Muscle of arm (tissue), 14 donors: Measurements from ENCODE around the gene SKI. TPM values are rescaled to one million over a fixed set of nuclear protein-coding genes. Genes with fewer than 3 reads are reported as not detected.

Experiments
- DNase-seq: peaks from one replicate; pipeline ENCODE4 v3.0.0-alpha.2; 2013
- long read RNA-seq, 11 donors: transcript quantifications; one replicate each; lab custom pipeline, GENCODE V29; 2026
- polyA plus RNA-seq, 12 donors: library from polyadenylated mRNA; unstranded; fragments of 120-200 nt; gene quantifications; one replicate each; pipeline ENCODE4 v1.2.1, GENCODE V29; 2013; ENCODE audit not compliant: insufficient read length in 12 of 12

The SKI gene
- polyA plus RNA-seq = 10 to 100 TPM in 11 of 12 donors, not detected in 1; 44.3 to 88.0 (median 55.0) TPM
- long read RNA-seq, donor 1, full-length matches to known transcripts = 1 of 36 reads
- long read RNA-seq, donor 1, partial matches to known transcripts = 35 of 36 reads
- long read RNA-seq, donor 1, other reads (novel, unspliced or antisense) = 0 of 36 reads
- long read RNA-seq, donor 2, full-length matches to known transcripts = 1 of 1 reads
- long read RNA-seq, donor 2, partial matches to known transcripts = 0 of 1 reads
- long read RNA-seq, donor 2, other reads (novel, unspliced or antisense) = 0 of 1 reads
- long read RNA-seq, donor 3, full-length matches to known transcripts = 4 of 4 reads
- long read RNA-seq, donor 3, partial matches to known transcripts = 0 of 4 reads
- long read RNA-seq, donor 3, other reads (novel, unspliced or antisense) = 0 of 4 reads
- long read RNA-seq, donor 4, full-length matches to known transcripts = 2 of 7 reads
- long read RNA-seq, donor 4, partial matches to known transcripts = 5 of 7 reads
- long read RNA-seq, donor 4, other reads (novel, unspliced or antisense) = 0 of 7 reads
- long read RNA-seq, donor 5, full-length matches to known transcripts = 3 of 10 reads
- long read RNA-seq, donor 5, partial matches to known transcripts = 7 of 10 reads
- long read RNA-seq, donor 5, other reads (novel, unspliced or antisense) = 0 of 10 reads
- long read RNA-seq, donor 6, full-length matches to known transcripts = 2 of 9 reads
- long read RNA-seq, donor 6, partial matches to known transcripts = 7 of 9 reads
- long read RNA-seq, donor 6, other reads (novel, unspliced or antisense) = 0 of 9 reads
- long read RNA-seq, donor 7, full-length matches to known transcripts = 1 of 1 reads
- long read RNA-seq, donor 7, partial matches to known transcripts = 0 of 1 reads
- long read RNA-seq, donor 7, other reads (novel, unspliced or antisense) = 0 of 1 reads
- long read RNA-seq, donor 8, full-length matches to known transcripts = 10 of 58 reads
- long read RNA-seq, donor 8, partial matches to known transcripts = 48 of 58 reads
- long read RNA-seq, donor 8, other reads (novel, unspliced or antisense) = 0 of 58 reads
- long read RNA-seq, donor 9, full-length matches to known transcripts = 1 of 9 reads
- long read RNA-seq, donor 9, partial matches to known transcripts = 8 of 9 reads
- long read RNA-seq, donor 9, other reads (novel, unspliced or antisense) = 0 of 9 reads
- long read RNA-seq, donor 10, full-length matches to known transcripts = 5 of 15 reads
- long read RNA-seq, donor 10, partial matches to known transcripts = 10 of 15 reads
- long read RNA-seq, donor 10, other reads (novel, unspliced or antisense) = 0 of 15 reads
- long read RNA-seq, donor 11, full-length matches to known transcripts = 2 of 2 reads
- long read RNA-seq, donor 11, partial matches to known transcripts = 0 of 2 reads
- long read RNA-seq, donor 11, other reads (novel, unspliced or antisense) = 0 of 2 reads

GRCh38 chr1:2228157-2228594, at the start of gene SKI:
SKI (plus strand) TSS chr1:2228319; CDS start chr1:2228767, 448 bp downstream.
- no peak for DNase-seq

- DNase-seq = no peak
These were observed 49.2 kb upstream of the SKI start for GRCh38 chr1:2178875-2179274.

- DNase-seq = no peak
These were observed 48.7 kb upstream of the SKI start for GRCh38 chr1:2179283-2180013.

GRCh38 chr1:2180297-2181245, 47.5 kb upstream of the SKI start:
- no peak for DNase-seq

GRCh38 chr1:2181271-2181670, 46.8 kb upstream of the SKI start:
- DNase-seq = no peak

GRCh38 chr1:2181752-2182151, 46.4 kb upstream of the SKI start:
- DNase-seq = no peak

- no peak for DNase-seq
These were observed 45.7 kb upstream of the SKI start for GRCh38 chr1:2182376-2182775.

GRCh38 chr1:2183937-2184334, 44.2 kb upstream of the SKI start:
- DNase-seq = no peak

GRCh38 chr1:2184531-2184930, 43.6 kb upstream of the SKI start:
- no peak for DNase-seq

GRCh38 chr1:2184934-2185333, 43.2 kb upstream of the SKI start:
- DNase-seq = no peak

GRCh38 chr1:2185880-2186855, 42.0 kb upstream of the SKI start:
- DNase-seq = no peak

GRCh38 chr1:2186901-2187300, 41.2 kb upstream of the SKI start:
- DNase-seq = no peak

GRCh38 chr1:2187619-2188018, 40.5 kb upstream of the SKI start:
- DNase-seq = no peak

GRCh38 chr1:2188336-2188735, 39.8 kb upstream of the SKI start:
- no peak for DNase-seq

GRCh38 chr1:2189459-2190425, 38.4 kb upstream of the SKI start:
- peak; percentile 95 for DNase-seq

- DNase-seq = no peak
These were observed 37.6 kb upstream of the SKI start for GRCh38 chr1:2190491-2190976.
